Endothelial cell of umbilical vein (primary cell): ENCODE data around the gene CD81.

Experiments
- CTCF ChIP-seq, 2 donors: IDR thresholded peaks; 1 replicate in 1 of 2; 2 replicates in 1 of 2; pipeline ENCODE4 v1.5.1; 2011; ENCODE audit warnings: low read length in 2 of 2, mild to moderate bottlenecking in 2 of 2, moderate library complexity in 2 of 2, control low read depth in 1 of 2, inconsistent platforms in 1 of 2, low read depth in 1 of 2; ENCODE audit not compliant: insufficient read depth in 1 of 2; ENCODE audit errors: extremely low read depth in 1 of 2
- EZH2 ChIP-seq: IDR thresholded peaks from 2 replicates; pipeline ENCODE4 v1.6.1; 2012; ENCODE audit warnings: borderline replicate concordance, low read depth, mild to moderate bottlenecking, moderate library complexity, low read length, inconsistent platforms; ENCODE audit not compliant: severe bottlenecking
- FOS ChIP-seq: IDR thresholded peaks from 2 replicates; pipeline ENCODE4 v1.6.1; 2011; ENCODE audit warnings: mild to moderate bottlenecking, low read length, moderate library complexity, borderline replicate concordance; ENCODE audit not compliant: insufficient read depth
- GATA2 ChIP-seq: IDR thresholded peaks from 2 replicates; pipeline ENCODE4 v1.7.0; 2011; ENCODE audit warnings: low read depth, mild to moderate bottlenecking, moderate library complexity, mixed read lengths, low read length; ENCODE audit not compliant: insufficient read length, insufficient read depth
- JUN ChIP-seq: IDR thresholded peaks from 2 replicates; pipeline ENCODE4 v1.6.1; 2011; ENCODE audit warnings: borderline replicate concordance, low read depth; ENCODE audit not compliant: insufficient read length, insufficient read depth
- MAX ChIP-seq: IDR thresholded peaks from 2 replicates; pipeline ENCODE4 v1.6.1; 2011; ENCODE audit not compliant: insufficient read depth, insufficient read length
- MYC ChIP-seq: IDR thresholded peaks from one replicate; pipeline ENCODE4 v1.6.1; 2011; ENCODE audit warnings: mild to moderate bottlenecking, low read depth, low read length
- POLR2A ChIP-seq: IDR thresholded peaks from 2 replicates; pipeline ENCODE4 v1.6.1; 2012; ENCODE audit warnings: low read depth, mild to moderate bottlenecking, control low read depth, low read length
- POLR2AphosphoS5 ChIP-seq: IDR thresholded peaks from 2 replicates; pipeline ENCODE4 v1.6.1; 2012; ENCODE audit warnings: low read depth, mild to moderate bottlenecking, control low read depth, low read length, moderate library complexity; ENCODE audit not compliant: insufficient read depth

GRCh38 chr11:2382936-2383851 is 6.1 kb downstream of the CD81 start:
- TF ChIP-seq CTCF (IDR thresholded peaks at IDR 0.05; ENCODE audit: extremely low read depth in 1 of 2, insufficient read depth in 1 of 2, low read depth in 1 of 2, low read length in 2 of 2) (no peak), POLR2AphosphoS5 (peak; percentile 79), POLR2A (no peak), GATA2 (no peak), EZH2 (no peak), FOS (no peak), MAX (no peak), MYC (peak; percentile 5), JUN (peak; percentile 23)
